ENCODE results near the gene DNPH1. TPM values are rescaled to one million over a fixed set of nuclear protein-coding genes. Genes with fewer than 3 reads are reported as not detected.

DNPH1 gene
- total and polyA plus RNA-seq, 2 of the 8 experiments (the other 6 are each of a cell fraction or from before 2014, with no cell fraction given): 33.9 to 134 TPM

GRCh38 chr6:43187821-43188220, 41.5 kb downstream of the DNPH1 start (continued):
- TF ChIP-seq GTF2F1 (IDR thresholded peaks at IDR 0.05; ENCODE audit: borderline replicate concordance, low read depth, low read length) (no peak), YY1 (IDR thresholded peaks at IDR 0.05; ENCODE audit: low read depth, low read length) (no peak), KDM4A (IDR thresholded peaks at IDR 0.05; ENCODE audit: low read depth, low read length, severe bottlenecking) (no peak)
